Measurements from ENCODE around the gene ERRFI1. TPM values are rescaled to one million over a fixed set of nuclear protein-coding genes. Genes with fewer than 3 reads are reported as not detected.
"Not testable (repeated sequence)": the region's sequence is repeated elsewhere in the genome, so short reads cannot be mapped to it uniquely, and the experiment has no call there.

The ERRFI1 gene
- total RNA-seq, 1 donor from 2014 or later: 63.0 TPM

DNA sequence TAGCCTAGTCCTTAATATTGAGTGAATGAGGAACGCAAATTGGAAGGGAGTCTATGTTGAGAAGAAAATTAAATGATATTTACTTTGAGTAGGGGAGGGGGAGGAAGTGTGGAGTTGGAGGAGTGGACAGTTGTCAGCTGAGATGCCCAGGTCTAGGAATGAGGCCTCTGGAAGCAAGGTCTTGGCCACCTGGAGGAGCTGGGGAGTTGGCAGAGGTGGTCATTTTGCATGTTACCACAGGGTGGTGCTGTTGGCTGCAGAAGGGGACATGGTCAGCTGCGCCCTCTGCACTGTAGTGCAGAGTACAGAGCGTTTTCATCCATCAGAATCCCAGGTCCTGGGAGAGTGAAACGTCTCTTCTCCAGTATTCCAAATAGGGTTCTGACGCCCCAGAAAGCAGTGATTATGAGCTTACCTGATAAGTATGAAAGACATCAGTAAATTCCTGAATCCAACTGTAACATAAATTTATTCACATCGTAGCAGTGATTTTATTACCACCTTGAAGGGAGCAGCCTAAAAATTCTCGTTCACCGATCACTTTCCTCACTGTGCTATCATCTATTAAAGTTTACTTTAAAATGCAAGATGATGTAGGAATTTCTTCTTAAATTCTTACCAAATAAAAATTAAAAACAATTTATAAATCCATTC lies 50.8 kb downstream of the ERRFI1 start:
- peak; percentile 34 for DNase-seq (ENCODE audit: extremely low read depth, low read depth, low spot score)

DNA sequence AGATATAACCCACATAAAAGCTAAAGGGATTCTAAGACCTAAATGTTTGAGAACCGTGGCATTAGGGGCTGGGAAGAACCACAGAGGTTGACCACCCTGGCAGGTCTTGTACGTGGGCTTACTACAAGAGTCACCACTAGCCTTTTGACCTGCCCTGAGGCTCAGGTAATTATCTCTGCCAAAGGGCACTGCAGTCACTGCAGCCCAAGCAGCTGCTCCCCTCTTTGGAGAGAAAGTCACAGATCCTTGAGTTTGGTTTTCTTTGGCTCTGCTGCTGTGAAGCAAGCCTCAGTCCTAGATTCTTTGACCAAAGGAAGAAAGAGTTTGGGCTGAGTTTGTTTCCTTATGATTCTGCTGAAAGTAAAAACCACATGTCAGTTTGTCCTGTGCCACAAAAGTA lies 53.0 kb downstream of the ERRFI1 start:
- DNase-seq (ENCODE audit: extremely low read depth, low read depth, low spot score): no peak

DNA sequence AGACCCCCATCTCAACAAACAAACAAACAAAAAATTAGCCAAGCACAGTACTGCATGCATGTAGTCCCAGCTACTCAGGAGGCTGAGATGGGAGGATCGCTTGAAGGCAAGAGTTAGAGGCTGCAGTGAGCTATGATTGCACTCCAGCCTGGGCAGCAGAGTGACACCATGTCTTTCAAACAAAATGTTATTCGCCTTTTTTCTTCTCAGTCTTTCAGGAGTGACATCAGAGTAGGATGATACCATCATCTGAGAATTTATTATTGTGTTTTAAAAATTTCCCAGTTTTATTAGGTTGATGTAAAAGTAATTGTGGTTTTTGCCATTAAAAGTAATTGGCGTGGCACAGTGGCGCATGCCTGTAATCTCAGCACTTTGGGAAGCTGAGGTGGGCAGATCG lies 53.8 kb downstream of the ERRFI1 start:
- no peak for DNase-seq (ENCODE audit: extremely low read depth, low read depth, low spot score)

DNA sequence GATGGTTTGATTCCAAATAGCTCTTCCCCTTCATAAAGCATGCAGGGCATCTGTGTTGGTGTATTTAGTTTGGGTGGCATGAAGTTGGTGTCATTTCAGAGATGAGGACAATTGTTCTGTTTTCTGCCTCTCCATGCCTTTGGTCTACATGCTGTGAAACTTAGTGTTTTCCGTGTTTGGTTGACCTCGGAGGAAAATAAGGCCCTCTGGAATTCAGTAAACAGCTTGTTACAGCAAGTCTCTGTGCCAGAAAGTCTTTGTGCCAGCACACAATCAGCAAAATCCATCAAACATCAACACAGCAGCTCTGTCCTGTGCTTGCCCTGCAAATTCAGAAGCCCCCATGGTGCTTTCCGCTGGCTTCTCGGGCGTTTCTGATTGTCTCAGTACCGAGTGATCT lies 55.1 kb downstream of the ERRFI1 start:
- no peak for DNase-seq (ENCODE audit: extremely low read depth, low read depth, low spot score)

DNA sequence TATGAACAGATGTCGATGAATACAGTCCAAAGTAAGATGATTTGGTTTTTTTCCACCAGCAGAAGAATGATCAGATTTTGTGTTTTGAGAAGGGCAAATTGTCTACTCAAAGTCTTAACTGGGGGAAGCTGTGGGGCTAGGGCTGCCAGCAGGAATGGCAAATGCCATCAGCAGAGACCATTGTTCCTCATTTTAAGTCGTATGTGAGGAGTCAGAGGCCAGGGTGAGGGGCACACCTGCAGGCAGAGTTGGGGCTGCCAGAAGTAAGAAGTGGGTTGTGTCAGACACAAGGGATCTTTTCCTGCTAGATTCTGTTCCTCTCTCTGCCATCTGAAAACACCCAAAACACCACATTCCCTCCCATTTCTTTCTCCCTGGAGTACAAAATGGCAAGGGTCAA lies 55.9 kb downstream of the ERRFI1 start:
- DNase-seq (ENCODE audit: extremely low read depth, low read depth, low spot score): no peak

DNA sequence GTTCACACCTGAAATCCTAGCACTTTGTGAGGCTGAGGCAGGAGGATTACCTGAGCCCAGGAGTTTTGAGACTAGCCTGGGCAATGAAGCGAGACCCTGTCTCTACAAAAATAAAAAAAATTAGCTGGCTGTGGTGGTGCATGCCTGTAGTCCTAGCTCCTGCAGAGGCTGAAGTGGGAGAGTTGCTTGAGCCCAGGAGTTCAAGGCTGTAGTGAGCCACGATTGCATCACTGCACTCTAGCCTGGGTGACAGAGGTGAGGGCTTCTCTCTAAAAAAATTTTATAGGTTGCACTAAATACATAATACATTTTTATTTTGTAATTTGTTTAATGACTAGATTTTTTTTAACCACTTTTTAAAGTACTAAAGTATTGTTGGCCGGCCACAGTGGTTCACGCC lies 58.5 kb downstream of the ERRFI1 start:
- DNase-seq (ENCODE audit: extremely low read depth, low read depth, low spot score): no peak

DNA sequence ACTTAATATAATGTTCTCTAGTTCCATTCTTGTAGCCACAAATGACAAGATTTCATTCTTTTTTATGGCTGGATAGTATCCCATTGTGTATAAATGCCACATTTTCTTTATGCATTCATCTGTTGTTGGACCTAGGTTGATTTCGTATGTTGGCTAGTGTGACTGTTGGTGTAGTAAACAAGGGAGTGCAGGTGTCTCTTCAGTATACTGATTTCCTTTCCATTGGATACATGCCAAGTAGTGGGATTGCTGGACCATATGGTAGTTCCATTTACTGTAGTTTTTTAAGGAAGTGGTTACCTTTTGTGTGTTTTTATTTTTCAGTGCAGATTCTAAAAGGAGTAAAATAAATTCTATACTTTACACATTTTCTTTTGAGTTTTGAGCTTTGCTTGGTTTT lies 58.9 kb downstream of the ERRFI1 start:
- no peak for DNase-seq (ENCODE audit: extremely low read depth, low read depth, low spot score)

DNA sequence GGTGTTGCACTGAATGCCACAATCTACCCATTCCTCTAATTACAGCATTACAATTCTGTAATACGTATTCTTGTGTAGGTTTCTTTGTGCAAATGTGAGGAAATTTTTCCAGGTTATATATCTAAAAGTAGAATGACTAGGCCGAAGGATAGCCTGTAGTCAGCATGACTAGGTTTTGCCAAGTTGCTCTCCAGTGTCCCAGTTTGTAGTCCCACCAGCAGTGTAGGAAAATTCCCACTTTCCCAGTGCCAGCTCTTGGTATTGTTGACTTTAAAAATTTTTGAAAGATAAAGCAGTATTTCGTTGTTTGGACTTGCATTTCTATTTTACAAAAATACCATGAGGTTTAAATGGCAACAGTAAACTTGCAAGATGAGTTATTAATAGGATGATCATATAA lies 61.6 kb downstream of the ERRFI1 start:
- no peak for DNase-seq (ENCODE audit: extremely low read depth, low read depth, low spot score)

DNA sequence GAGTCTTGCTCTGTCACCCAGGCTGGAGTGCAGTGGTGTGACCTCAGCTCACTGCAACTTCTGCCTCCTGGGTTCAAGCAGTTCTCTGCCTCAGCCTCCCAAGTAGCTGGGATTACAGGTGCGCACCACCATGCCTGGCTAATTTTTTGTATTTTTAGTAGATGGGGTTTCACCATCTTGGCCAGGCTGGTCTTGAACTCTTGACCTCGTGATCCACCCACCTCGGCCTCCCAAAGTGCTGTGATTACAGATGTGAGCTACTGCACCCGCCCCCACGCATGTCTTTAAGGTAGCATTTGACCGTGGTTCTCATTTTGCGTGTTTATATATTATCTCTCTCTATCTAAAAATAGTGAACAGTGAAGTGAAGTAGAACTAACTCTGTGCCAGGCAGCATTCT lies 62.3 kb downstream of the ERRFI1 start:
- not testable (repeated sequence) for DNase-seq (ENCODE audit: extremely low read depth, low read depth, low spot score)

DNA sequence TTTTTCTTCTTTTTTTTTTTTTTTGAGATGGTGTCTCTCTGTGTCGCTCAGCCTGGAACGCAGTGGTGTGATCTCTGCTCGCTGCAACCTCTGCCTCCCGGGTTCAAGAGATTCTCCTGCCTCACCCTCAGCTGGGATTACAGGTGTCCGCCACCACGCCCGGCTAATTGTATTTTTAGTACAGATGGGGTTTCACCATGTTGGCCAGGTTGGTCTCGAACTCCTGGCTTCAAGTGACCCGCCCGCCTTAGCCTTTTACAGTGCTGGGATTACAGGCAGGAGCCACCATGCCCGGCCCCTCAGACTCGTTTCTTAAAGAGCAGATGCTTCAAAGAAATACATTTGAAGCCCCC lies 62.8 kb downstream of the ERRFI1 start:
- DNase-seq (ENCODE audit: extremely low read depth, low read depth, low spot score): not testable (repeated sequence)

DNA sequence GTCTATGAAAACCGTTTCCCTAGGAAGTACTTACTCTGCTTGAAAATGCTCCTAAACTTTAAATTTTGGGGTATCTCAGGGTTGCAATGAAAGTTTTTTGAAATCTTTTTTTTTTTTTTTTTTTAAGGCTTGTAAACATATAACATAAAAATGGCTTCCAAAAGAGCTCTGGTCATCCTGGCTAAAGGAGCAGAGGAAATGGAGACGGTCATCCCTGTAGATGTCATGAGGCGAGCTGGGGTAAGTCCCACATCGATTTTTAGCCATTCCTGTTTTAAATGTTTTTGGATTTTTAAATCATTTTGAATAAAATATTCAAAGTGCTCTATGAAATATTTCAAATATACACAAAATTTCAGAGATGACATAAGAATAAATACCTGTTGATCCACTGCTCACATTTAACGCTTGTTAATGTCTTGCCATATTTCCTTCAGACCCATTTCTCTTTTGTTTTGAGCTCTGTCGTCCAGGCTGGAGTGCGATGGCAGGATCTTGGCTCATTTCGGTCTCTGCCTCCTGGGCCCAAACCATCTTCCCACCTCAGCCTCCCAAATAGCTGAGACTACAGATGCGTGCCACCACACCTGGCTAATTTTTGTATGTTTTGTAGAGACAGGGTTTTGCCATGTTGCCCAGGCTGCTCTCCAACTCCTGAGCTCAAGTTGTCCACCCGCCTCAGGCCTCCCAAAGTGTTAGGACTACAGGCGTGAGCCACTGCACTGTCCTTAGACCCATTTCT lies 63.3 kb downstream of the ERRFI1 start:
- no peak for DNase-seq (ENCODE audit: extremely low read depth, low read depth, low spot score)

DNA sequence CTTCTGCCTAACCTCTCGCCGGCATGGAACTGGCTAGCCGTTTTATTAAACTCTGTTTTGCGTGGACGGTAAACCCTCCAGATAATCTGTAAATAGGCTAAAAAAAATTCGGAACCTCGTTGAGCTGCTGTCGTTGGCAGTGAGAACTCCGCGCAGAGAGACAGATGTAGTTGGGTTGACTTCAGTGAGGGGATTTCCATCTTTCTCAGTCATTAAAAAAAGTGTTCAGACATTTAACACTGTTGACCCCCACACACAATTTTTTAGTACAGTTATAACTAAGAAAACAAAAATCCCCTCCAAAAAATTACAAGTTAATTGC lies 64.1 kb downstream of the ERRFI1 start:
- no peak for DNase-seq (ENCODE audit: extremely low read depth, low read depth, low spot score)

Other genes starting within 250 kb of the ERRFI1 start
- 2.1 and 4.8 TPM in 2 replicates for gene PER3, start 242.0 kb downstream of the ERRFI1 start, total RNA-seq
- not detected in 2 replicates for gene UTS2, start 173.2 kb downstream of the ERRFI1 start, total RNA-seq
- gene TNFRSF9, start 85.5 kb downstream of the ERRFI1 start, total RNA-seq: 2.5 and 6.7 TPM in 2 replicates
- gene PARK7, start 64.6 kb downstream of the ERRFI1 start, total RNA-seq: 197 and 212 TPM in 2 replicates

Data from glomerular endothelial cell (primary cell).